GM12892 (cell line): ENCODE measurements around the gene POC5.

Source experiments
- POLR2A ChIP-seq: IDR thresholded peaks from 2 replicates; pipeline ENCODE4 v1.6.1; 2011; ENCODE audit warnings: low read depth, low read length, control low read depth
- POLR2AphosphoS5 ChIP-seq: IDR thresholded peaks from 2 replicates; pipeline ENCODE4 v1.6.1; 2011; ENCODE audit warnings: low read depth, low read length, control low read depth

- no peak for TF ChIP-seq POLR2AphosphoS5
- TF ChIP-seq POLR2A = no peak
Measured at GRCh38 chr5:75662061-75662460, 55.2 kb downstream of the POC5 start.
